GM23248 (cell line): ENCODE results near the gene LILRA5.

Experiments used
- EZH2 ChIP-seq: fragments of 200-600 bp; sonication (generic); IDR thresholded peaks from 2 replicates; pipeline ENCODE4 v1.6.1; 2018; ENCODE audit warnings: antibody characterized with exemption, mild to moderate bottlenecking; ENCODE audit not compliant: insufficient read depth, poor library complexity, severe bottlenecking
- EZH2phosphoT487 ChIP-seq: fragments of 200-600 bp; sonication (generic); IDR thresholded peaks from 2 replicates; pipeline ENCODE4 v1.6.1; 2018; ENCODE audit warnings: antibody characterized with exemption, moderate library complexity, mild to moderate bottlenecking, low read depth; ENCODE audit not compliant: insufficient read depth

- TF ChIP-seq EZH2 (no peak), EZH2phosphoT487 (no peak)
Measured at GRCh38 chr19:54299126-54299498, 13.9 kb downstream of the LILRA5 start.
